Ishikawa (cell line): ENCODE measurements around the gene MAST1.

ENCODE experiments used
- EP300 ChIP-seq: IDR thresholded peaks from 2 replicates; pipeline ENCODE4 v1.6.1; 2012; ENCODE audit warnings: borderline replicate concordance
- FOXM1 ChIP-seq: IDR thresholded peaks from 2 replicates; pipeline ENCODE4 v1.6.1; 2012; ENCODE audit warnings: low read depth, borderline replicate concordance
- RAD21 ChIP-seq: IDR thresholded peaks from 2 replicates; pipeline ENCODE4 v1.6.1; 2012; ENCODE audit warnings: low read depth
- YY1 ChIP-seq: IDR thresholded peaks from 2 replicates; pipeline ENCODE4 v1.6.1; 2012; ENCODE audit warnings: low read depth

DNA sequence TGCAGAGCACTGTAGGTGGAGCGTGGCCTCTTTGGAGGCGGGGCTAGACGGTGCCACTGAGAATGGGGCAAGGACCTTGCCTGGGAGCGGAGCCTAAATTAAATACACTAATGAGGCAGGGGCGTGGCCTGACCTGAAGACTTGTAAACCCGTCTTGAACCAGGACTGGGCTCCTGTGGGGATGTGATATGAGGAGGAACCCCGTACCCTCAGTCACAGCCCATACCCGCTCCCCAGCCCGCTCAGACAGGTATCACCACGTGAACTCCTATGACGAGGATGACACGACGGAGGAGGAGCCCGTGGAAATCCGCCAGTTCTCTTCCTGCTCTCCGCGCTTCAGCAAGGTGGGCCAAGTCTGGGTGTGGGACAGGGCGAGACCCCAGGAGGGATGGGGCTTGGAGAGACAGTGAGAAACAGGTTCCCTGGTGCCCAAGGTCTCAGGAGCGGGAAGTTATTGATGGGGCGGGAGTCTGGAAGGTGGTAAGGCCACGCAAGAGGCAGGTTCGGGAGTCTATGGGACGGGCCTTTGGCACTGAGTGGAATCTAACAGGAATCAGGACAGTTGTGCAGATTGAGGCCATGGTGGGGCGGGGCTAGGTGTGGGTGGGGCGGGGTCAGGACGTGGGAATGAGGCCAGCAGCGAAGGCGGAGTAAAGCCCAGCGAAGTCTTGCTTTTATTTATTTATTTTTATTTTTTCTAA is 28.3 kb downstream of the MAST1 start:
- TF ChIP-seq RAD21 (no peak), FOXM1 (no peak), EP300 (no peak), YY1 (no peak)
